ENCODE results near the gene BPGM.

GRCh38 chr7:134693256-134693655 lies 46.6 kb downstream of the BPGM start:
- TF ChIP-seq CTCF (IDR thresholded peaks at IDR 0.05) (no peak), EP300 (IDR thresholded peaks at IDR 0.05) (peak in 1 of 2 donors; percentile 38), POLR2A (IDR thresholded peaks at IDR 0.05) (no peak)

All from tibial nerve (tissue), 4 donors.